ENCODE measurements around the gene MCHR2.
"Not testable (repeated sequence)": the region's sequence is repeated elsewhere in the genome, so short reads cannot be mapped to it uniquely, and the experiment has no call there.

MCHR2 gene

GRCh38 chr6:99993533-99994251, at the start of gene MCHR2:
Gene MCHR2, minus strand, starts transcription at chr6:99994223. Its CDS starts 38,076 bp downstream, at chr6:99956147.
- DNase-seq, result no peak

- not testable (repeated sequence) for DNase-seq
Observed at GRCh38 chr6:100038546-100038945, 44.5 kb upstream of the MCHR2 start.

GRCh38 chr6:100035873-100036653, 42.0 kb upstream of the MCHR2 start:
- no peak for DNase-seq

GRCh38 chr6:100023798-100024197, 29.8 kb upstream of the MCHR2 start:
- DNase-seq, result no peak

- no peak for DNase-seq
Observed at GRCh38 chr6:100022847-100023246, 28.8 kb upstream of the MCHR2 start.

GRCh38 chr6:100008857-100009256, 14.8 kb upstream of the MCHR2 start:
- no peak for DNase-seq

- peak; percentile 44 for DNase-seq
Observed at GRCh38 chr6:100001915-100002388, 7.9 kb upstream of the MCHR2 start.

GRCh38 chr6:99997141-99997540, 3.1 kb upstream of the MCHR2 start:
- no peak for DNase-seq

- no peak for DNase-seq
Observed at GRCh38 chr6:99995916-99996315, 1.9 kb upstream of the MCHR2 start.

GRCh38 chr6:99993146-99993532, 884 bp downstream of the MCHR2 start:
- DNase-seq, result no peak

- DNase-seq, result no peak
Observed at GRCh38 chr6:99991955-99992354, 2.1 kb downstream of the MCHR2 start.

- DNase-seq, result no peak
Observed at GRCh38 chr6:99980741-99981140, 13.3 kb downstream of the MCHR2 start.

GRCh38 chr6:99979953-99980352, 14.1 kb downstream of the MCHR2 start:
- DNase-seq, result no peak

GRCh38 chr6:99967052-99967451, 27.0 kb downstream of the MCHR2 start:
- DNase-seq, result no peak

- no peak for DNase-seq
Observed at GRCh38 chr6:99960027-99960426, 34.0 kb downstream of the MCHR2 start.

- no peak for DNase-seq
Observed at GRCh38 chr6:99951016-99951805, 42.8 kb downstream of the MCHR2 start.

GRCh38 chr6:99946005-99946404, 48.0 kb downstream of the MCHR2 start:
- no peak for DNase-seq

- no peak for DNase-seq
Observed at GRCh38 chr6:99943846-99944245, 50.2 kb downstream of the MCHR2 start.

GRCh38 chr6:99940582-99940981, 53.4 kb downstream of the MCHR2 start:
- no peak for DNase-seq

GRCh38 chr6:99933129-99933528, 60.9 kb downstream of the MCHR2 start:
- DNase-seq, result no peak

- no peak for DNase-seq
Observed at GRCh38 chr6:99912657-99913056, 81.4 kb downstream of the MCHR2 start.

GRCh38 chr6:99905209-99906106, 88.6 kb downstream of the MCHR2 start:
- no peak for DNase-seq
